CD1c-positive myeloid dendritic cell (primary cell): ENCODE measurements around the gene CARD16.
A peak's percentile ranks its signal among the peaks of the same experiment; 100 is the strongest.
"Not testable (repeated sequence)": the region's sequence is repeated elsewhere in the genome, so short reads cannot be mapped to it uniquely, and the experiment has no call there.

Experiments used
- DNase-seq: peaks from one replicate; pipeline ENCODE4 v3.0.0-alpha.2; 2016; ENCODE audit errors: extremely low spot score

The CARD16 gene

GRCh38 chr11:105049481-105049880, 4.3 kb upstream of the CARD16 start:
- no peak for DNase-seq

GRCh38 chr11:105046898-105047579, 1.9 kb upstream of the CARD16 start:
- DNase-seq, result peak; percentile 45

DNA sequence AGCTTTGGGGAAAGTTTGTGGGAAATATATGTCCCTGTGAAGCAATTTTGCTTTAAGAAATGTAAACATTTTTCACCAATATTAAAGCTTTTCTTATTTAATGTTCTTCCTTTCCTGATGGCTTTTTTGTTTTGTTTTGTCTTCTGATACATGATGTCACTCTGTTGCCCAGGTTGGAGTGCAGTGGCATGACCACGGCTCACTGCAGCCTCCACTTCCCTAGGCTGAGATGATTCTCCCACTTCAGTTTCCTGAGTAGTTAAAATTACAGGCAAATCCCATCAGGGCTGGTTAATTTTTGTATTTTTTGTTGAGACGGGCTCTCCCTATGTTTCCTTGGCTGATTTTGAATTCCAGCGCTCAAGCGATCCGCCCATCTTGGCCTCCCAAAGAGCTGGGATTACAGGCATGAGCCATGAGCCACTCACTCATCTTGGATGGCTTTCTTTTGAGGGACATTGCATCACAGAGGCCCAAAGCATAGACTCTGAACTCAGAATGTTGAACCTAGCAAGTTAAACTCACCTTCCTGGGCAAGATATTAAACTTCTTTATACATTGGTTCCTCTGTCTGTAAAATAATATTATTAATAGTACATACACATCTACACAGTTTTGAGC, 651 bp upstream of the CARD16 start:
- no peak for DNase-seq

- DNase-seq, result no peak
These were observed 3.0 kb downstream of the CARD16 start for GRCh38 chr11:105042178-105042577.

- DNase-seq, result no peak
These were observed 4.4 kb downstream of the CARD16 start for GRCh38 chr11:105040703-105041102.

- peak; percentile 78 for DNase-seq
These were observed 10.1 kb downstream of the CARD16 start, which contains the start of gene CASP1 for GRCh38 chr11:105034813-105035620. Gene CASP1 (minus strand): TSS chr11:105035144. CDS start chr11:105035113, 31 bp downstream.

GRCh38 chr11:105034388-105034787, 10.7 kb downstream of the CARD16 start:
- DNase-seq, result not testable (repeated sequence)

GRCh38 chr11:105033781-105034180, 11.4 kb downstream of the CARD16 start:
- peak; percentile 31 for DNase-seq

DNA sequence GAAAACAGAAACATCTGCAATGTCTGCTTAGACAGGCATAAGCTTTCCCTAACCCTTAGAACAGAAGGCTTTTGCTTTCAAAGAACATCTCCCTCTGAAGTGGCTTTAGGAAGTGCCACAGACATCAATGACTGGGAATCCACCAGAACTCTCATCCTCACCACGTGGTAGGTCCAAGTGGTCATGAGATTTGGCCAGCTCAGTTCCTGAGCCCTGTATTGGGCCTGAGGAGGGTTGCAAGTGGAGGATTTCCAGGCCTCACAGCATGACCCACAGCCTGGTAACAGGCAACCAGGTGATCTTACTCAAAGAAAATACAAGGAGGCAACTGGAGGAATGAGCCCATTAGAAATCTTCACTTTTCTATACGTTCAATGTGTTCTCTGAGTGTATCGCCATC, 11.8 kb downstream of the CARD16 start:
- peak; percentile 37 for DNase-seq

- DNase-seq, result peak; percentile 66
These were observed 12.6 kb downstream of the CARD16 start for GRCh38 chr11:105032495-105032894.

DNA sequence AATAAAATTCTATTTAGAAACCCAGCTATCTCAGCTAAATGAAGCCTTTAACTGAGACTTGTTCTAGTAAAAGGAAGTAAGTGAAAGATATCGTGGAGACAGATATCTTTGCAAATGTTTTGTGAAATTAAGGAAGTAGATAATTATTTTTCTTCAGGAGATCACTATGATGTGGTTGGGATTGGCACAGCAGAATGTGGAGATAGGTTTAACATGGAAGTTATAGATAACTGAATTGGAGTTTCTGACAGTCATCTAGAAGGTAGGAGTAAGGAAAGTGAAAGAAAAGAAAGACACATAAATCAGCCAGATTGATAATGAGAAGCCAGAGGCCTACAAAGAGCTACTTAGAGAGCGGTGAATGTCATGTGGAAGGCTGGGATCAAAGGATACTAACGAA, 17.5 kb downstream of the CARD16 start:
- DNase-seq, result peak; percentile 23

GRCh38 chr11:105024394-105024793, 20.7 kb downstream of the CARD16 start:
- DNase-seq, result no peak

DNA sequence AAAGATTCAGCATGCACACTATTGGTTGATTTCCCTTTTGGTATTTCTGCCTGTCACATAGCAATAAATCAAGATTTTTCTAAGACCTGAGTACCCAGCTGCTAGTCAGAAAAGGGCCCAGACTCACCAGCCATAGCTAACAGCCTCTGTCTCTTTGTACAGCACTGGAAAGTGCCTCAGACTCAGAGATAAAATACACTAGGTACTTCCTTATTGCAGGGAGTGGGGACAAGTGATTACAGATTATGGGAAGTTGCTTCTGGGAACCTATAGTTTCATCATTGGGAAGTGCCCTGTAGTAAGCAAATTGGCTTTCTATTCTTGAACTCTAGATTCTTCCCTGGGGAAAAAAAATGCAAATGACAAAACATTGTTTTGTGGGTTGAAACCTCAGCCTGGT, 22.1 kb downstream of the CARD16 start, which contains the start of gene CASP5:
Gene CASP5, minus strand, starts transcription at position 166 of the 400 bp plus-strand sequence. Its CDS starts 32 bp downstream, at position 134.
- DNase-seq, result peak; percentile 64

- DNase-seq, result no peak
These were observed 22.6 kb downstream of the CARD16 start for GRCh38 chr11:105022527-105022926.

DNA sequence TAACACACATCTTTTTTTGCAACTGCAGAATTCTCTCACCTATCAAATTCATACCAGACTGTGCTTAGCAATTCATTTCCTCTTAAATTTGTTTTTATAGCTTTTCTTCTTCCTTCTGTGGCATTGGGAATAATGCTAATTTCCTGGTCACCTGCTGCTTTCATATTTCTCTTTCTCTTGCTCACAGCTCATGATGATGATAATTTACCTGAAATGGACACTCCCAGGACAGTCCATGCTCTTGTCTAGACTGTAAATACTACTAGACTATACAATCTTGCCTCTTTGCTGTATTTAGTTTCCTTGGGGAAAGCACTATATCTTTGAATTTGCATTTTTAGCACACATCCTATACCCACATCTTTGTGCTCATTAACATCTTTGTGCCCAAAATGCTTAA, 37.7 kb downstream of the CARD16 start:
- no peak for DNase-seq

DNA sequence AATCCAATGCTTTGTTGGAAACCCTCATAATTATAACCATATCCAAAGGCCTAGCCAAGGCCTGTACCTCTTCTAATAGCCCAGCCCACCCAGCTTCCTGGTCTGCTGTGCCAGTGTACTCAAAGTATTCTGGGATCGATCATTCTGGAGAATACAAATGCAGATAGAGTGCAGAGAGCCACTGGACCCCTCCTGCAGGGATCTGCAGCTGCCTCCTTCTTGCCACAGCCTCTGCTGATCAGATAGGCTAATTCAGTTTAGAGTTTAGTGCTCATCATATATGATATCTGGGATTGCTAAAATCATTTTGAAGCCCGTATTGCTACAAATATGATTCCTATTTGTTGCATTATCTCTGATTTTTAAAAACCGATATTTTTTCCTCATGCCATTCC, 39.7 kb downstream of the CARD16 start:
- no peak for DNase-seq

DNA sequence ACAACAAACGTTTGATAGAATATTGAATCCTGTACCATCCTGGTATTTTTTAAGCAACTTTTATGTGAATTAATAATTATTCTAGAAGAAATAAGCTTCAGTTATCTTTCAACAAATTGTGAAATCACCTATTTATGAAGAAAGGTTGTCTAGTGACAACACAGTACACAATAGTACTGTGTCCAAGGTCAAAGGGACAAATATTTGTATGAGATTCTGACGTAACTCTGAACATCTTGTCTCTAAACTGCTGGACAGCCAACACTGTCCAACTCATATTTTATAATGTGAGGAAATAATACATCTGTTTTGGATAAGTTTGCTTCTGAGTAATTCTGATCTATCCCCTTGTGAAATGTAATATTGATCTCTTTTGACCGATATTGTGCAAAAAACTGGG, 41.1 kb downstream of the CARD16 start:
- DNase-seq, result no peak

DNA sequence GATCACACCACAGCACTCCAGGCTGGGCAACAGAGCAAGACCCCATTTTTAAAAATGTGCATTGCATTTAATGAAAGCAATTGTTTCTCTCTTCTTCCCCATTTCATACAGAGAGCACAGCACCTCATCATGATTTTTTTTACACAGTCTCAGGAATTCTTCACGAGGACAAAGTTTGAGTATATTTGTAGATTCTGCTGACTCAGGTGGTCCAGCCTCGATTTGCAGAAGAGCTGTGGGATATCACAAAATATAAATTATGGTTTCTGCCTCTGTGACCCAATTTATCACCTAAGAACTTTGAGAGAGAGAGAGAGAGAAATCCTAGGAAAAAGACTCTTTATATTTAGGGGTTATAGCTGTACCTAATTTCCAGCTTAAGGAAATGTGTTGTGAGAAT, 42.0 kb downstream of the CARD16 start:
- DNase-seq, result no peak

- DNase-seq, result peak; percentile 47
These were observed 44.3 kb downstream of the CARD16 start for GRCh38 chr11:105000797-105001196.

- no peak for DNase-seq
These were observed 45.0 kb downstream of the CARD16 start for GRCh38 chr11:105000167-105000566.

DNA sequence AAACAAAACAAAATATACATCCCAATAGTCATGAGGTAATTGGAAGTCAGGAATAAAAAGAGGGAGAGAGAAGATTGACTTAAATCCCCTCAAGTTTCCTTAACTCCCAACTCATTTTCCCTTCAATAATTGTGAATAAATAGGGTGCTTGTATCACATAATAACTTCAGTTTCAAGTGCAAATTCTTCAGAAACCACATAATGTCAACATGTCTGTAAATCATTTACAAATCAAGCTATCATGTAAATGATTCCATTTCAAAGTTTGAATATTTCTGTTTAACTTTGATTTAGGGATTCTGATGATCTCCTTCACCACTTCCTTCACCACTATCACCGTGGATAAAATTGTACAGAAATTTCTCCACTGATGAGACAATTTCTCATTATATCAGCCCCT, 45.4 kb downstream of the CARD16 start:
- no peak for DNase-seq

DNA sequence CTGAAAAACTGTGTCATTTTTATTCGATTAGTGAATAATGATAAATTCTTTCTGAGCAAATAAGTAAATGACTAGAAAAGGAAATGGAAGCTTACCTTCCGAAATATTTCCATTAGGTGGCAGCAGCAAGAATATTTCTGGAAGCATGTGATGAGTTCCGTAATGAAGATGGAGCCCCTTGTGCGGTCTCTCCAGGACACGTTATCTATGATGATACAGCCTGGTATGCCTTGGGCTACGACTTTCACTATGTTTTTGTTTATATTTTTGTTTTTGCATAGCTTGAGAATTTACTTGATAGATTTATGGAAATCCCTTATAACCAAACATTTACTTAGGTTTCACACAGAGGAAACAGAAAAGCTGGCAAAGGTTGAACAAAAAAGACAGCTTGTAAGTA, 47.8 kb downstream of the CARD16 start:
- DNase-seq, result no peak

DNA sequence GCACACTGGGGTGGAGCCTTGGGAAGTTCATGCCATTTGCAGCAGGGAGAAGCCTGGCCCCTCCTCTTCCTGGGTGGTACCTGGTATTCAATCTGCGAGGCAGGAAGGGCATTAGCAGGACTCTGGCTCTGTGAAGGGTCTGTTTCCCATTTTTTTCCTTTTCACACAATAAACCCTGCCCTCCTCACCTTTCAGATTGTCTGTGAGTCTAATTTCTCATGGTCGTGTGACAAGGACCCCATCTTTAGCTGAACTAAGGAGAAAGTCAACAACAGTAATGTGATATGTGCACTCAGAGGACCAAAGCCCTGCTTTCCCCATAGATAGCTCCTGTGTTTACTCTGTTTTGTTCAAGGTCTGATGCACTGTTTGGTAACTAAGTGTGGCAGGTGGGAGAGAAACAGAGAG, 50.1 kb downstream of the CARD16 start:
- no peak for DNase-seq
